ENCODE data around the gene WBP2NL.

GRCh38 chr22:42026705-42027104 lies 28.1 kb downstream of the WBP2NL start:
- no peak for TF ChIP-seq EZH2 (optimal IDR thresholded peaks at IDR 0.05; ENCODE audit: low read depth, low read length)
- no peak for TF ChIP-seq CTCF (IDR thresholded peaks at IDR 0.05; ENCODE audit: low read length)
- TF ChIP-seq EZH2phosphoT487 (IDR thresholded peaks at IDR 0.05; ENCODE audit: low read length): no peak
